GM06990 (cell line): Measurements from ENCODE around the gene CPNE9.

Source experiments
- DNase-seq: peaks from one replicate; pipeline ENCODE4 v3.0.0-alpha.2; 2011; ENCODE audit not compliant: insufficient read length; ENCODE audit errors: extremely low read depth
- H3K27me3 ChIP-seq: replicated peaks from 2 replicates; pipeline ENCODE4 v1.6.0; 2011; ENCODE audit warnings: low read length; ENCODE audit not compliant: control insufficient read depth, insufficient read depth
- H3K36me3 ChIP-seq: 2 replicates; pipeline ENCODE4 v1.5.1; 2011; ENCODE audit warnings: low read length; ENCODE audit not compliant: control insufficient read depth, insufficient read depth
- H3K4me3 ChIP-seq: replicated peaks from 2 replicates; pipeline ENCODE4 v1.5.1; 2011; ENCODE audit warnings: low read depth, mild to moderate bottlenecking, control low read depth, low read length
- TF ChIP-seq, protein P1 (sequence below): IDR thresholded peaks from 2 replicates; pipeline ENCODE4 v1.5.1; 2011; ENCODE audit warnings: low read length, control low read depth, mild to moderate bottlenecking, inconsistent platforms; ENCODE audit not compliant: insufficient read depth, poor library complexity, severe bottlenecking

CPNE9 gene

DNA sequence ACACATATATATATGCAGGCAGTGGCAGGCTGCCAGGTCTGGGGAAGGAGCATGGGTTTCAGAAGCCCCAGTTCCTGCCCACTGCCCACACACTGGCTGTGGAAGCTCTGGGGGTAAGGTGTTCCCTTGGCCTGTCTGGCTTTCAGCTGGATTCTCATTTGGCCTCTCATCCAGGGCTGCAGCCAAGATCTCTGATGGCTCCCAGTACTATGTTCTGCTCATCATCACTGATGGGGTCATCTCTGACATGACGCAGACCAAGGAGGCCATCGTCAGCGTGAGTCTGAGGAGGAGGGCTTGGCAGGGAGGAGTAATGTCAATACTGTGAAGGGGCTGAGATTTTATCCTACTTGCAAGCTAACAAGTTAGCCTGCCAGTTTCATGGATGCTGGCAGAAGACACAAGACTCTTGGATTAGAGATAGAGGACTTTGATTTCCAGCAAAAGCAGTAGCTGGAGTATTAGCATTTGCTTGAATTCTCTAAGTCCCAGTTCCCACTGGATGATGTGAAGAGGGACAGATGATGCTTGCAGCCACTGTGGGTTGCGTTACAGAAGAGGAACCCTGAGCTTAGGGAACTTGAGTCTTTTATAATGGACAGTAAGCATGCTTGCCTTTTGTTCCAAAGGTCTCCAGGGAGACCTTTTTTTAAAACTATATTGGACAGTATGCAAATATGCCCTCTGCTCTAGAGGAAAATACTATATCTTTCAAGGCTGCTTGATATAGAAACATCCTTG, 22.3 kb downstream of the CPNE9 start:
- DNase-seq, result no peak
- Histone ChIP-seq H3K4me3 (no peak overlapping the region), H3K27me3 (no peaks in the 10 kb centered on the region; the same call in none of the 2 replicates), H3K36me3 (no peaks in the 10 kb centered on the region)
- TF ChIP-seq, protein P1, sequence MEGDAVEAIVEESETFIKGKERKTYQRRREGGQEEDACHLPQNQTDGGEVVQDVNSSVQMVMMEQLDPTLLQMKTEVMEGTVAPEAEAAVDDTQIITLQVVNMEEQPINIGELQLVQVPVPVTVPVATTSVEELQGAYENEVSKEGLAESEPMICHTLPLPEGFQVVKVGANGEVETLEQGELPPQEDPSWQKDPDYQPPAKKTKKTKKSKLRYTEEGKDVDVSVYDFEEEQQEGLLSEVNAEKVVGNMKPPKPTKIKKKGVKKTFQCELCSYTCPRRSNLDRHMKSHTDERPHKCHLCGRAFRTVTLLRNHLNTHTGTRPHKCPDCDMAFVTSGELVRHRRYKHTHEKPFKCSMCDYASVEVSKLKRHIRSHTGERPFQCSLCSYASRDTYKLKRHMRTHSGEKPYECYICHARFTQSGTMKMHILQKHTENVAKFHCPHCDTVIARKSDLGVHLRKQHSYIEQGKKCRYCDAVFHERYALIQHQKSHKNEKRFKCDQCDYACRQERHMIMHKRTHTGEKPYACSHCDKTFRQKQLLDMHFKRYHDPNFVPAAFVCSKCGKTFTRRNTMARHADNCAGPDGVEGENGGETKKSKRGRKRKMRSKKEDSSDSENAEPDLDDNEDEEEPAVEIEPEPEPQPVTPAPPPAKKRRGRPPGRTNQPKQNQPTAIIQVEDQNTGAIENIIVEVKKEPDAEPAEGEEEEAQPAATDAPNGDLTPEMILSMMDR, result no peak

DNA sequence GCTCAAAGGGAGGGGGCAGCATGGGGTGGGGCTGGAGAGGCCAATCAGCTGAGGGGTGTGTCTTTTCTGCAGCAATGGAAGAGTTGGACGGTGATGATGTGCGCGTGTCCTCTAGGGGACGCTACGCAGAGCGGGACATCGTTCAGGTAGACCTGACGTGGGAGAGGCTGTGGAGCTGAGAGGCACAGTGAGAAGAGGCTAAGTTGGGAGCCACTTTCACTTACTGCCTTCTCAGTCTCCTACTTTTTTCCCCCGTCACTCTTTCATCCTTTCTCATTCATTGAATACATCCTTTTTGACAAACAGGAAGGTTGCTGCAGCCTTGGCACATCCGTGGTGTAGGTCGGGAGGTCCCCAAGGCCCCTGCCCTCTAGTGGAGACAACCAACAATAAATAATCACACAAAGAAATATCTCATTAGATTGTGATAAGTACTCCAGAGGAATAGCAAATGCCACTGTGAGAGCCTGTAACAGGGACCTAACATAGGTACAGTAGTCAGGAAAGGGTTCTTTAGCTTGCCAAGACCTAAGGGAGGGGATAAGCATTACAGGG, 23.5 kb downstream of the CPNE9 start:
- H3K27me3 ChIP-seq, result no peaks in the 10 kb centered on the region; the same call in none of the 2 replicates
- TF ChIP-seq, protein P1, result peak; percentile 69
- DNase-seq, result peak; percentile 46
- no peak overlapping the region for H3K4me3 ChIP-seq
- no peaks in the 10 kb centered on the region for H3K36me3 ChIP-seq

DNA sequence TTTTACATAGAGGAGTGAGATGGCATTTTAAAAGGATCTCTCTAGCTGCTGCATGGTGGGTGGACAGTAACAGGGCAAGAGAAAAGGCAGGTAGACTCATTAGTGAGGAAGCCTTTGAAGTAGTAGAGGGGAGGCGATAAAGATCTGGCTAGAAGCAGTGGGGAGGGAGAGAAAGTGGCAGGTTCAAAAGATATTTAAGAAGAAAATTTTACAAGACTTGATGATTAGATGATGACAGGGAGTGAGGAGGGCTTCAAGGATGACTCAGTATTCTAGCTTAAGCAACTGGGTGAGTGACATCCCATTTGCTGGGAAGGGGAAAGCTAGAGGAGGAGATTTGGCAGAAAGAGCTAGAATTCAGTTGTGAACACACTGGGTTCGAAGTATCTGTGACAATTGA, 24.1 kb downstream of the CPNE9 start:
- no peak for DNase-seq
- Histone ChIP-seq H3K4me3 (no peak overlapping the region), H3K36me3 (no peaks in the 10 kb centered on the region), H3K27me3 (no peaks in the 10 kb centered on the region; the same call in none of the 2 replicates)
- TF ChIP-seq, protein P1, result no peak

DNA sequence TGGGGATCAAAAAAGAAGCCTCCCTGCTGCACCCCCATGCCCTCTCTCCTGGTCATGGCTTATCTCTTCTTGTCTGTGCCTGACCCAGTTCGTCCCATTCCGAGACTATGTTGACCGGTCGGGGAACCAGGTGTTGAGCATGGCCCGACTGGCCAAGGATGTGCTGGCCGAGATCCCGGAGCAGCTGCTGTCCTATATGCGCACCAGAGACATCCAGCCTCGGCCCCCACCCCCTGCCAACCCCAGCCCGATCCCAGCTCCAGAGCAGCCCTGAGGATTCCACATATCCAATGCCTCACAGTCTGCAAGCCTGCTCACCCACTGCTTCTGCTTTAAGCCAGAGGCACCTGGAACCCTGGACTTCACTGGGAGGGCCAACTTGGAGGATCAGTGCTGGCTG, 25.8 kb downstream of the CPNE9 start:
- Histone ChIP-seq H3K4me3 (no peak overlapping the region), H3K27me3 (no peaks in the 10 kb centered on the region; the same call in 1 of the 2 replicates), H3K36me3 (peaks cover 4% of the 10 kb centered on the region)
- TF ChIP-seq, protein P1, result no peak
- no peak for DNase-seq

DNA sequence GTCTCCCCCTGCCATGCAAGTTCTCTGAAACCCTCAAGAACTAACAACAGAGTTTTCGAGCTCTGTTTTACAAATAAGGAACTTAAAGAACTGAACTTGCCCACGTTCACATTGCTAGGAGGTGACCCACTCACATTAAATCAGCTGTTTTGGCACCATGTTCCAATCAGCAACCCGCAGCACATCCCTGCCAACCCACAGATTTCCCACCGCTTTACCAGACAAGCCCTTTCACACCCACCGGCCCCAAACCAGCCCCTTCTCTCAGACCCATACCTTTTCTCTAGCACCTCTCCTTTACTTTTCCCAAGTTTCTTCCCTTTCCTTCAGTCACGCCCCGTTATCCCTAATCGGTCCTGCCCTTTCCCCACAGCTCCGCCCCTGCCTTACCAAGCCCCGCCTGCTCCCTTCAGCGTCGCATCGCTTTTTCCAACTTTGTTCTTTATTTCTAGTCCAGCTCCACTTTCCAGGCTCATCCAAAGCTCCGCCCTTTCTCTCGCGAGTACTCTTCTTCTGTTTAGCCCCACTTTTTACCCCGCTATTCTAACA, 27.1 kb downstream of the CPNE9 start:
- TF ChIP-seq, protein P1, result no peak
- Histone ChIP-seq H3K4me3 (peak overlapping the region; percentile 95), H3K27me3 (no peaks in the 10 kb centered on the region; the same call in 1 of the 2 replicates), H3K36me3 (peaks cover 10% of the 10 kb centered on the region)
- DNase-seq, result no peak
